ENCODE results near the gene FAM151A.

GRCh38 chr1:54575161-54575560, 48.2 kb downstream of the FAM151A start:
- TF ChIP-seq EZH2phosphoT487 (IDR thresholded peaks at IDR 0.05; ENCODE audit: low read depth, severe bottlenecking, unreplicated experiment) (no peak), CTCF (IDR thresholded peaks at IDR 0.05; ENCODE audit: poor library complexity) (no peak), EZH2 (IDR thresholded peaks at IDR 0.05; ENCODE audit: borderline replicate concordance) (no peak)
